ENCODE results near the gene ME3.

The ME3 gene

DNA sequence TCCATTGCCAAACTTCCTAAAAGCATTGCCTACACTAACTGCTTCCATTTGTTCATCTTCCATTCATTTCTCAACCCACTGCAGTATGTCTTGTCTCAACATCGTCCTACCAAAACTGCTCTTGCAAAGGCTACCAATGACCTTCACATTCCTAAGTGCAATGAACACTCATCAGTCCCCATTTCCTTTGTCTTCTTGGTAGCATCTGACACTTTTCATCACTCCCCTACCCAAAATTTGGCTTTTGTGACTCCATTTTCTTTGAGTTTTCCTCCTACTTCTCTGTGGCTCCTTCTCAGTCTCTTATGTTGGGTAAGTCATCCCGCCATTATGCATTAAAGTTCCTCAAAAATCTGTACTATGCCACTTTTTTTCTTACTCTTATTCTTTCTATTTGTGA lies 162.3 kb downstream of the ME3 start:
- no peak for DNase-seq

DNA sequence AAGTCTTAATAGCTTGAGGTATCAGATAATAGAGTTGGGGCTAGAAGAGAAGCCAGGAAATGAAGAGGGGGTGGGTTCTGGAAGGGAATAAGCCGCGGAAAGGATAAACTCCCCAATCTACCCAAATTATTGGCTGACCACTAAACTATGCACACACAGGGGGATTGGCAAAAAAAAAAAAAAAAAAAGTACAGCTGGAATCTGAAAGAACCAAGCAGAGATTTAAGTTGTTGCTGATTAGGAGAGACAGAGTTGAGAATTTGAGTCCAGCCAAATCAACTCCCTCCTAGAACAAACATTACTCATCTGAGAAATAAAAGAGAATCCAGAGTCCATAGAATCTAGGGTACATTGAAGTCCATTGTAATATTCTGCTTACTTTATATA lies 162.8 kb downstream of the ME3 start:
- peak; percentile 53 for DNase-seq

DNA sequence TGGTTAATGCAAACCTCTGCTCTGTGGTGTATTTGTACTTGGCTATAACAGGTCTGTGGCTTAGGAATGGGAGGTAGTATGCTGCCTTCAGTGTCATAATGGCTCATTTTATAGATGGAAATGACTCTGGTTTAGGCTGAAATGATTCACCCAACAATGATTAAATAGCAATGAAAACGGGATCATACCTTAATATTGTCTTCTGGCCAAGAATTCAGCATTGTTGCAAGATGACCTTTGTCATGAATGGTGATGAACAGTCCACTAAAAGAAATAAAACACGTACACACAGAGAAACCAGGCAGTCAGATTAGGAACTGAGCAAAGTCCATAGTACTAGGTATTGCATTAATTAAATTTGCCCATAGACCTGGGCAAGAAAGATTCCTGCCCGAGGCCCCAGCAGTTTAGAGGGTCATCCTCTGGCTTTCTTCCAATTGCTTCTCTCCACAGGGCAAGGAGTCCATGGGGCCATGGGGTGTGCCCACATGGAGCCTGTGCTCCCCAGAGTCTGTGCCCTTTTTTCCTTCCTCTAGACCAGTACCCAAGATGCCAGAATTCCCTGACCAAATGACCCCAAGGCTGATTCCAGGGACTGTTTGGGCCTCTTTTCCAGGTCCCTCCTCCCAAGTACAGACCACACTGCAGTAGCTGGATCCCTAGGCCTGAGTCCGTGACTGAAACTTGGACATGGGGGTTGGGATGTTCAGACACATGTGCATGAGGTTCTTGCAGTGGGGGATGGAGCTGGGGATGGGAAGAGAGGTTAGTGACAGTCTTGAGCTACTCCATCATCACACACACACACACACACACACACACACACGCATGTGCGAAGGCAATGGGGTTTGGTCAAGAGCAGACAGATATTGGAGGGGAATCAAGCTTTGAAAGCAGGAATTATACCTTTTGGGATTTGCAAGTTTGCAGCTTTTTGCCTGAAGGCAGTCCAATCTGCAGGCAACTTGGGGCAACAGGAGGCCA lies 163.5 kb downstream of the ME3 start:
- DNase-seq = peak; percentile 43

DNA sequence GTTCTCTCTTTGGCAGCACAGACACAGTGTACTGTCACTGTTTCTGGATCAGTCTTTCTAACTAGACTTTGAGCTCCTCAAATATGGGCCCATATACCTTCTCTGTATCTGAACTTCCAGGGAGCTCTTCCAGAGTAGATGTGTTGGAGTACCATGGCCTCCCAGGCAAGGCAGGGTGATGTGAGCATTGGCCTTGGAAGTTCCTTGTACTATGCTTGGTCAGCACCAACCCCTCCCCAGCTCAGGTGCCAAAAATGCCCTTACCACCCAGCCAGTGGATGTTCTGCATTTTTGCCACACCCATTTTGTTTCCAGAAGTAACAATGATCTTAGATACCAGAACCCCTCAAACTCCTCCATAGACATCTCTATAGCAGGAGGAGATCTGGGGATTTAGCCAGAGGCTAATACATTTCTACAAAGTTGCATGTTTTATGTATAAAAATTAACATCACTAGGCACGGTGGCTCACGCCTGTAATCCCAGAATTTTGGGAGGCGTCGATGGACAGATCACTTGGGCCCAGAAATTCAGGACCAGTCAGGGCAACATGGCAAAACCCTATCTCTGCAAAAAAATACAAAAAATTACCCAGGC lies 165.1 kb downstream of the ME3 start:
- no peak for DNase-seq

DNA sequence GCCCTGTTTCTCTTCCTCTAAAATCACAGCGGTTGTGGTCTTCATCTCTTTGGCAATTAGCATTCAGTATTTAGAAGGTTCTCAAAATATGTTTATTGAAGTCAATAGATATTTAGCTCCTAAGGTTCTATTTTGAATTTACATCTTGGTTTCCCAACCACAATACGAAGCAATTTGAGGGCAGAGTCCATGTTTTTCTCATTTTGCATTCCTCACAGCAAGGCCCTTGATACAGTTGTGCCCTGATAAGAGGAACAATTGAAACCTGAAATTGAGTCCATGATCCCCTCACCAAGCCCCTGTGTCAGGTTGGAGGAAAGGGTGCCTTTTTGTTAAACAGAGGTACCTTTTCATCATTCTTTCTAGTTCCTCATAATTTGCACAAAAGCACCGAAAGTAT lies 166.2 kb downstream of the ME3 start:
- no peak for DNase-seq

DNA sequence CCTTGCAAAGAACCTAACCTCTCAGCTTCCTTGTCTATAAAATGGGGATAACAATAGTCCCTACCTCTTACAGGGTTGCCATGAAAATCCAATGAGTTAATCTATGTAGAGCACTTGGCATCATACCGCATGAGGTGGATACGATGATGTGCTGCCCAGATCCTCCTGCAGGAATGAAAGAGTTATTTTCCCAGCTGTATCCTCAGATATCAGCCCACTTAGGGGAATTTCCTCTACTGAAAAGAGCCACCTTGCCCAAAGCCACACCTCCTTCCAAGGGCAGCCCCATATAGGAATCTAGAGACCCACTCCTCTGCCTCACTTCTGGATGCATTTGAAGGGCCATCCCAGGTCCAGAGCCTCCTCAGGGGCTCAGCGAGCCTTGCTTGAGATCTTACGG lies 169.3 kb downstream of the ME3 start:
- DNase-seq = no peak

DNA sequence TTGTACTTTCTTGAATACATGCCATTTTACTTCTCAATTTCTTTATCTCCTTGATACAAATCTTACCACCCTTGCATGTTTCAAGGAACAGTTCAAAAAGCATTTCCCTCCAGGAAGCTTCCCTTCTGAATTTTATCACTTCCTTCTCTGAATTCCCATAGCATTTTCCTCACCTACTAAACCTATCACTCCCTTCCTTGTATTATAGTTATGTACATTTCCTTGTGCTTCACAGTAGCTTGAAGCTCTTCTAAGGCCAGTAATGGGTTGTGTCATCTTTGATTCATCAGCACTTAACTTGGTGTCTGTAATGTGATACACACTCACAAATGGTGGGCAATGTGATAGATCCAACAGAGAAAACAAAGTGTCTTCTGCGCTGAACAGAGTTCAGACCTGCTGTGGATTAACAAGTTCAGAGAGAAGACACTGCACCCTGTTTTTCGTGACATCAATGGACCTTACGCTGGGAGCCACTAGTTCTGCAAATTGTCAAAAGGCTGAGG lies 170.2 kb downstream of the ME3 start:
- no peak for DNase-seq

DNA sequence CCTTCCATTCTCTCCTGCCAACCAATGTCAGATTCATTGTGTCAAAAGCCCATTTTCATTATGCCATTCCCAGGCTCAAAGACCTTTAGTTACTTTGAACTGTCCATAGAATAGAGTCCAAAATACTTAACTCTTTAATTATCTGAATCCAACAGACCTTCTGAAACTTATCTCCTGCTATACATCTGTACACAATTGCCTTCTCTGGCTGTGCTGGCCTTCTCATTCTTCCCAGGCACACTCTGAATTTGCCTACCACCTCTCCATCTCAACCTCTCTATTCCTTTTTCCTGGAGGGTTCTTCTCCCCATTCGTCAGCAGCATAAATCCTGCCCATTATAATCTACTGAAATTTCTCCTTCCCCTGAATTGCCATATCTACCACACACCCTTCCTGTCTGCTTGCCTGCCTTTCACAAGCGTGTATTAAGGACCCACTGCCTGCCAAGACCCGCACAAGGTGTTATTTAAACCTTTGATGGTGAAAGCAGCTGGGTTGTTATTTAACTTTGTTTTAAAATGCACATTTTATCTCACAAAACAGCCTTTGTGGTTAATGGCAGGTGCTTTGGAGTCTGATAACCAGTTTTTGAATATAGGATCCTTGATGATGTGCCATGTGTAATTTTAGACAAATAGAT lies 171.8 kb downstream of the ME3 start:
- DNase-seq = no peak

DNA sequence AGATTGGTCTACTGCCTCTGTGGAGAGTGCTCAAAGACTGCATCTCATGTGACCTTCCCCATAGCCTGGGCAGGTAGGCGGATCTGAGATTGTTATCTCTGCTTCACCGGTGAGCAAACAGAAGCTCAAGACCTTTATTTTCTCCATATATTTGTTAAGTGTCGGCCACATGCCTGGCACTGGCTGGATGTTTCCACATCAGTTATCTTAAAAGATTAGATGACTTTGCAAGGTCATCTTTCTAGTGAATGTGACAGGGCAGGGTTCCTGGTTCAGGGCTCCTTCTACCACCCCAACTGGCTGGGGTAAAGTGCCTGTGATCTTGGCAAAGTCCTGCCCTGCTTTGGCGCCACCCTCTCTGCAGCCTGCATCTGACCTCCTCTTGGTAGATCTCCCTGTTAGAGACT lies 172.7 kb downstream of the ME3 start:
- DNase-seq = no peak

DNA sequence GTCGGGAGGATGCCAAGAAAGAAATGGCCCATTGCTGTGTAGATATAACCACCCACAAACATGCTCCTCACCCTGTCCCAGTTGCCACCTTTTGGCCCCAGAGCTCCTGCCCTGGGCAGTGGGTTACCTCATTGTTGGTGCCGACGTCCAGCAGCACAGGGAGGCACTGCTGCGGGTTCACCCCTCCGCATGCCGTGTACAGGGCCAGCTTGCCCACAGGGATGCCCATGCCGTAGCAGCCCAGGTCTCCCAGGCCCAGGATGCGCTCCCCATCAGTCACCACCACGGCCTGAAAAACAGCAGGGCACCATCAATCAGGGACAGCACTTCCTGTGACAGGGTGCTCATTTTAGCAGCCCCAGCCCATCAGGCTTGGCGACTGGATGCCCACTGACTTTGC lies 174.6 kb downstream of the ME3 start:
- no peak for DNase-seq

DNA sequence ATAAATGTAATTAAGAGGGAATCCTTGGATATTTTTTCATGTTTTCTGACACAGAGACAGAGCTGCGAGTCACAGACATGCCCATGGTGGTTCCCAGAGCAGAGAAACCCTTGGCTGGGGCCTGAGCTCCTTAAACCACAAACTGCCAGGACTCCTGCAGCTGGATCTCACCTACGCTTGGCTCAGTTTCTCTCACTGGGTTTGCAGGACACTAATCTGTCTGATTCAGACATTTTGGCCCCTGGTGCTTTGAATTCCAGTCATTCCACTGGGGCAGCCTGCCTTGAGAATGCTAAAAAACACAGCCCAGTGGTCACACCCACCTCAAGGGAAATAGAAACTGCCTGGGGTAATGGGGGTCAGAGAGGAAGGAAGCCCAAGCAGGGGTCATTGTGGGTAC lies 175.1 kb downstream of the ME3 start:
- DNase-seq = peak; percentile 51

DNA sequence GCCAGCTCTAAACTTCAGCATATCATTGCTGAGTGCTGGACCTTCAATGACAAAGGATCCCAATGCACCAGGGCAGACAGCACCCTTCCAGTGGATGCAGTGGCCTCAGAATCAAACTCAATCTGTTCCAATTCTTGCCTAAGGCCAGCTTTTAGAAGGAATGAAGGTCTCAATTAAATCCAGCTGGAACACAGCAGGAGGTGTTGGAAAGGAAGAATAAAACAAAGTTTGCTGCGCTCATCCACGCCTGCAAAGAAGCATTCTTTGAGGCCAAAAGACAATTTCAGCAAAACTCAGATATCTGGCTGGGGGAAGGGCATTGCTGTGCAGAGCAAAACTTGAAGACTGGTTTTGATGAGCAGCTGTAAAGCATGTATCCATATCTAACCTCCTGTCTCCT lies 177.1 kb downstream of the ME3 start:
- peak; percentile 85 for DNase-seq

DNA sequence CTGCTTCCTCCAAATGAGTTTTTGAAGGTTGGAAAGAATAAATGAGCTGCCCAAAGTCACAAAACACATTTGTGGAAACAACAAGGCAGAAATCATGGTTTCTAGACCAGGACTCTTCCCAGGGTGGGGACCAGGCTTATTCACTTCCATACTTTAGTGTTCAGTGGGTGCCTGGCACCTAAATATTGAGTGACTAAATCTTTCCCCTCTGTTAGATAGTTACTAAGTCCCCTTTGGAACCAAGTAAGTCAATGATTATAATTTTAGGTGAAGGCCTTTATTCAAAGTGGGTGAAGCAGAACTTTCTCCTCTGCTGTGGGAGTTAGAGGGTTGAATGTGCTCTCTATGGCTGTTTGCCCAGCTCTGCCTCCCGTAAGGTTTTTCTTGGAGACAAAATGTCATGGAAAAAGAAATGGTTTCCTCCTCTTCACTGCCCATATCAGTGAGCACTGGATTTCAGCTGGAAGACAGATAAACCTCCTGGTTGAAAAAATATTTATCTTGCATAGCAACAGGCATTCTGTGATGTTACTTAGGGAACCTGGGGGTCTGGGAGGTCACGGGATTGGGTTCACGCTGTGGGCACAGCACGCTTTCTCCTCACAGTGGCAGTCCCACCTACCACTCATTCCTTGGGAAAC lies 179.9 kb downstream of the ME3 start:
- no peak for DNase-seq

DNA sequence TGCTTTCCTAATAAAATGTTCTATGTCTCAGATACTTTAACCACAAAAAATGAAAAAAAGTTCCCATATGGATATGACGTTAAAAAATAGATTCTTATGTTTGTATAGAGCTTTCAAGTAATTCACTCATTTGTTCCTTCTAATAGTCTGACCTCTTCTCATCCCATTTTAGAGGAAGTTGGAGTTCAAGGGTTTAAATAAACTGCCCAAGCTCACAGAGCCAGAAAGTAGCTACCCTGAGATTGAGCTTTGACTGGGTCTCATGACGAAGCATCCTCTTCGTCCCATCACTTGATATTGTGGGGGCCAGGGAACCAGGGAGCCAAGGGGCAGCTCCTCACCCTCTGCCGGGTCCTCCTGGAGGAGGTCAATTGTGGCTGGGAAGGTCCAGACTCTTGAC lies 181.4 kb downstream of the ME3 start:
- no peak for DNase-seq

DNA sequence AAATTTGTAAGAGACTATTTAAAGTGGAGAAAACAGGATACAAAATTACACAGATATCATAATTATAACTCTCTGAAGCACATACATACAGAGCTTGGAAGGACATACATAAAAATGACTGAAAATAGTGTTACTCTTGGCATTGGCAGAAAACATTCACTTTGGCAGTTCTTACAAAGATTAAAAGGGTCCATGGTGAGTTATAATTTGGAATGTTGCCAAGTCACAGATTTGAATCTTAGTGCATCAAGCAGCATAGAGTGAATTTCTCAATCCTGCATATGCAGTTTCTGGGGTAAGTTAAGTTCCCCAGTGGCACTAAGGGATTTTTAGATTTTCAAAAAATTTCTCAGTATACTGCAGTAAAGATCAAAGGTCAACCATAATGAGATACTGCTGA lies 181.8 kb downstream of the ME3 start:
- DNase-seq = peak; percentile 43

DNA sequence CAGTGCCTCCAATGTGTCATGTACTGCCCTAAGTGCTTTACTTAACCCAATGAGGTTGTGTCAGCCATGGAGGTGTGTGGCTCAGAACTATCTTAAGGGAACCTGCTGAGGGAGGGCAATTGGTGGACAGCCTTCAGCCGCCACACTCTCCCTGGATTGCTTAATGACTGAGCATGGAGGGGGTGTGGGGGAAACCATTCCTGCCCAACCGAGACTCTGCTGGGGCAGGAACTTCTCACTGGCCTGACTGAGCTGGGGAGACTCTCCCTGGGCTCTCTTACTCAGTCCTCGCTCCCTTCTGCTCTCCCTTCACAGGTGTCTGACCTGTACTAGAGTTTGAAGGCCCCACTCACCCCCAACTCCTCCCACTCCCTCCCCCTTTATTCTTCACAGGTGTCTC lies 183.0 kb downstream of the ME3 start:
- DNase-seq = no peak

DNA sequence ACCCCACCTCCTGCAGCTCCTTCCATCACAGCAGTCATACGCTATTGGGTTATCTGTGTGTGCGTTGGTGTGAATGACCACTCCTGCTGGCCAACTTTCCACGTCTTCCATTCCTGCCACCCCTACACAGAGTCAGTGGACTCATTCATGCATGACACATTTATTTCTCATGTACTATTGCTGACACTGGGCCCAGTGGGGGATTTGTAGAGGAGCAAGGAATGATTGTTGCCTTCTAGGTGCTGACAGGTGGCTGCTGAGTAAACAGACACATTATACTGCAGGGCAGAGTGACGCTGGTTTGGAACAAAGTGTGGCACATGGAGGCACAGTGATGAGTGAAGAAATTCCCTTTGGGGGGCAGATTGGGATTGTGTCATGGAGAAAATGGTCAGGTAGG lies 183.9 kb downstream of the ME3 start:
- DNase-seq = no peak

DNA sequence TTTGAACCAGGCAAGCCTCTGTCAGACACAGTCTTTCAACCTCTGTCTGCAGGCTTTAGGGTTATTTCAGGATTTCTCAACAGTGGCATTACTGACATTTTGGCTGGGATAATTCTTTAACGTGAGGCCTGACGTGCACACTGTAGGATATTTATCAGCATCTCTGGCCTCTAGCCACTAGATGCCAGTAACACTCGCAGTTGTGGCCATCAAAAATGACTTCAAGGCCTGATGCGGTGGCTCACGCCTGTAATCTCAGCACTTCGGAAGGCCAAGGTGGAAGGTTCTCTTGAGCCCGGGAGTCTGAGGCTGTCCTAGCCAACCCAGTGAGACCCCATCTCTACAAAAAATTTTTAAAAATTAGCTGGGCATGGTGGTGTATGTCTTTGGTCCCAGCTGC lies 184.7 kb downstream of the ME3 start:
- DNase-seq = no peak

DNA sequence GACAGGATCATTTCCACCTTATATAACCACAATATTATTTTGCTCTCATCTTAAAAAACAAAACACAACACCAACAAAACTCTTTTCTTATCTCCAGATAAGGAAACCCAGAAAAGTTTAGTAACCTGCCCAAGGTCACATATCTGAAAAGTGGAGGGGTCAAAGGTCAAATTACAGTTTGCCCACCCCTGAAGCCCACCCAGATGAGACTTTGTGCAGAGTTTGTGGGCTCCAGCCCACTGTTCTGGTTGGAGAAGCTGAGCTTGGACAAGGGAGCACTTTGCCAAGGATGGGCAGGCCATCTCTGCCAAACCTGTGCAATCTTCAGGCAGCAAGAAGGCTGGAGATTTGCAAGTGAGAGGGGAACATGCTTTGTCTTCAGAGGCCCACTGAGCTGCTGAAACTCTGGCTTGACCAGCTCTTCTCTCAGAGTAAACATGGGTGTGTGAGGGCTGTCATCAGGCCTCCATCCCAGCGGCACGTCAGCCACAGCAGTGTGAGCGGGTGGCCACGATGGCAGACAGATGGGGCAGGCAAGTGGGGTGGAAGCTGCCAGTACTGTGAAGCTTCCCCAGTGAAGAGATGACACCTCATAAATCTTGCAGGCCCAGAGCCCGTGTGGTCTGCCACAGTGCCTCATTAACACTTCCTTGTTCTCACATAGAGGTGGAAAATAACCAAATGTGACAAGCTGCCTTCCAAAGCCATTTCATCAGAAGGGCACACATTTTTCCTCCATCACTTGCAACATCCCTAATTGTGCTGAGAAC lies 186.0 kb downstream of the ME3 start:
- DNase-seq = peak; percentile 55

DNA sequence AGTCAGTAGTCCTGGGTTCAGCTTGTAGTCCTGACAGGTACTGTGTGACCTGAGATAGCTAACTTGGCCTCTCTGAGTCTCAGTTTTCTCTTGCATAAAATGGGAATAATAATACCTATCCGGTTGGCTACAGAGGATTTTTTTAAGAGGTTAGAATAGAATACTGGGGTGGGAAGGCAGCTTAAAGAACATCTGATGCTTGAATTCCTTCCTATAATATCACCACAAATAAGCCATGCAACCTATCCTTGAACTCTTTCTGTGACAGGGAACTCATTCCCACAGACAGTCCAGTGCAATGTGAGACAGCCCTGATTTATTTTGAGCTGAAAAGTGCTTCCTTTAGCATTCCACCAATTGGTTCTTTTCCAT lies 187.6 kb downstream of the ME3 start:
- no peak for DNase-seq

DNA sequence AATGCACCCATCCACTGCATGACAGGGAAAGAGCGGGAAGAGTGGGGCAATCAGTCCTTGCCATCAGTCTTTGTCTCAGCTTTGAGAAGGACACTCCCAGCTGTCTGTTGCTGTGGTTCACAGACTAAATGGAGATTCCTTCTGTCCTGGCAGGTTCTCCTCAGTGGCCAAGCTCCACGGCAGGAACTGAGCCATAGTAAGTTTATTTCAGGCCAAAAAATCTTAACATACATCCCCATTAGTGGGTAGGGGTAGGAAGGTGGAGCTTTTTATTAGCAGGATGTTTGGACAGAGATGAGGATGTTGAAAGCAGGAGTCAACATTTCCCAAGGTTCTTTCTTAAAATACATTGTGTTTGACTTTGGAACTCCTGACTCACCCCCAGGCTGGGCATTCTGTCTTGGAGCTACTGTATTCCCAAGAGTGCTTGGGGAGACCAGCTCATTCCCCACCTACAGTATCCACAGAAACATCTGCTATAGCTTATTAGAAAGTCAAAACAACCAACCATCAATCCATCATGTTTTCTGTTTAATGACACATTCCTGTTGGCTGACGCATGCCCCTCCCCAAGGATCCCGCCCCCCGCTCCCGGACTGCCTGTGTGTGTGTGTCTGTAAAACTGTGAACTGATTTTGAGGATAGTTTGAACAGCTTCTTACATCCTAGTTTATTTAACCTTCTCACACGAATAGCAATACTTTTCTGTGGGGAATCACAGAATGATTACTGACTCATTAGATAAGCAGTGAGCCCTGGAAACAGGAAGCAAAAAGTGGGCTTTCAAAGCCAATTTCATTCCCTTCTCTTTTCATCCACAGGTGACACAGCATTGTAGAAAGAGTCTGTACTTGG lies 188.2 kb downstream of the ME3 start:
- peak; percentile 99 for DNase-seq

DNA sequence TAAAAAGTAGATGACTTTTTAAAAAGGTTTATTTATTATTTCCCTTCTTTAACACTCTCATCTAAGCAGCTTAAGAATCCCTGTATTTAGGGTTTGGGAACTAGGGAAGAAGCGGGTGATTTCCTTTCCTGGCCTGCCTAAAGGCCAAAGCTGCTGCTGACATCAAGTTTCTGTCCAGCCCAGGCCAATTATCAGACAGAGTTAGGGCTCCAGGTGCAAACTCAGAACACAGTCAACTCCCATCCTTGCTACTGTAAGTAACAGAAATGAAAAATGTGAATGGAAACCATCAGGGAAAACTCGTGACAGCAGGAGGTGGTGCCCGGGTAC lies 188.8 kb downstream of the ME3 start:
- DNase-seq = no peak
